K562 (cell line): ENCODE data around the gene EPB41L1. TPM values are rescaled to one million over a fixed set of nuclear protein-coding genes. Genes with fewer than 3 reads are reported as not detected.
A peak's percentile ranks its signal among the peaks of the same experiment; 100 is the strongest.

ENCODE experiments used
- CEBPG ChIP-seq, 3 experiments: fragments of 200-800 bp in 1 of 3; sonication (Bioruptor generic) in 1 of 3; sonication (generic) in 1 of 3; formaldehyde crosslinking in 1 of 3; IDR thresholded peaks in 2 of 3; conservative IDR thresholded peaks in 1 of 3; 2 replicates each; pipeline versions ENCODE4 v1.6.1 to v1.8.0; 2016 to 2022; ENCODE audit warnings: missing compliant biosample characterization in 2 of 3, missing genetic modification characterization in 2 of 3, mild to moderate bottlenecking in 1 of 3, missing genetic modification reagents in 1 of 3
- ESRRA ChIP-seq: fragments of 450-650 bp; IDR thresholded peaks from 2 replicates; pipeline ENCODE4 v1.6.1; 2014; ENCODE audit warnings: low read depth, mild to moderate bottlenecking, moderate library complexity, borderline replicate concordance
- KLF13 ChIP-seq: fragments of 450-650 bp; IDR thresholded peaks from 2 replicates; pipeline ENCODE4 v1.6.1; 2016; ENCODE audit warnings: missing genetic modification characterization, low read depth, mild to moderate bottlenecking, missing compliant biosample characterization, moderate library complexity, borderline replicate concordance
- RERE ChIP-seq: sonication (generic); formaldehyde crosslinking; IDR thresholded peaks from 2 replicates; pipeline ENCODE4 v1.8.0; 2023; ENCODE audit warnings: missing genetic modification reagents, mild to moderate bottlenecking, borderline replicate concordance
- SMAD2 ChIP-seq: fragments of 150-350 bp; IDR thresholded peaks from 2 replicates; pipeline ENCODE4 v1.6.1; 2014; ENCODE audit warnings: low read depth, mild to moderate bottlenecking, low read length
- ZC3H11A ChIP-seq: IDR thresholded peaks from 2 replicates; pipeline ENCODE4 v1.6.1; 2012; ENCODE audit warnings: low read depth, low read length, improper control_type of control experiment
- ZNF586 ChIP-seq: fragments of 450-650 bp; formaldehyde crosslinking; conservative IDR thresholded peaks from 2 replicates; pipeline ENCODE4 v1.4.0; 2020; ENCODE audit warnings: mild to moderate bottlenecking, moderate library complexity
- ZNF77 ChIP-seq: fragments of 250-450 bp; sonication (Bioruptor Pico); IDR thresholded peaks from 2 replicates; pipeline ENCODE4 v1.5.0; 2020
- polyA plus RNA-seq, 8 experiments: library from polyadenylated mRNA; depleted of rRNA in 4 of 8; stranded (reverse) in 5 of 8; unstranded in 3 of 8; fragments of >200 nt; fragmentation: Nextera tagmentation in 2 of 8; fragmentation: Illumina TruSeq in 1 of 8; extraction: Ambion mirVana in 2 of 8; extraction: Trizol in 1 of 8; gene quantifications; 2 replicates each; pipeline versions ENCODE4 v1.2.1 to v1.2.3, GENCODE V29; 2011 to 2014; ENCODE audit warnings: inconsistent platforms in 1 of 8, missing spikeins in 1 of 8
- total RNA-seq, 7 experiments: library from RNA; depleted of rRNA in 6 of 7; stranded (reverse); fragments of >200 nt in 6 of 7; fragmentation: Illumina TruSeq in 2 of 7; extraction: Trizol in 2 of 7; gene quantifications; 2 replicates each; pipeline versions ENCODE4 v1.2.1 to v1.2.3, GENCODE V29; 2011 to 2021; ENCODE audit warnings: low replicate concordance in 1 of 7
- TF ChIP-seq, protein P1 (sequence below): fragments of 450-650 bp; IDR thresholded peaks from 2 replicates; pipeline ENCODE4 v1.6.1; 2018; ENCODE audit warnings: mild to moderate bottlenecking, low read depth; ENCODE audit not compliant: partially characterized antibody
- TF ChIP-seq, protein P2 (sequence below): fragments of 150-350 bp; conservative IDR thresholded peaks from 2 replicates; pipeline ENCODE4 v1.6.1; 2014; ENCODE audit warnings: low read length
- TF ChIP-seq, protein P3 (sequence below): sonication (generic); formaldehyde crosslinking; IDR thresholded peaks from 2 replicates; pipeline ENCODE4 v1.8.0; 2022; ENCODE audit warnings: mild to moderate bottlenecking, missing genetic modification reagents

EPB41L1 gene
- total and polyA plus RNA-seq, 9 of the 15 experiments (the other 6 are each of a cell fraction or from before 2014, with no cell fraction given): 0.11 to 4.3 (median 1.3) TPM

- TF ChIP-seq CEBPG (CRISPR knock-in tag; IDR thresholded peaks at IDR 0.05) (no peak), CEBPG (tag; conservative IDR thresholded peaks at IDR 0.05 in 1 of 2, IDR thresholded peaks at IDR 0.05 in 1 of 2) (no peak), ESRRA (peak; percentile 76), ZC3H11A (no peak), RERE (CRISPR knock-in tag) (no peak), ZNF77 (CRISPR knock-in tag) (no peak), SMAD2 (no peak), ZNF586 (CRISPR knock-in tag) (no peak), KLF13 (tag) (no peak)
- TF ChIP-seq, protein P1, sequence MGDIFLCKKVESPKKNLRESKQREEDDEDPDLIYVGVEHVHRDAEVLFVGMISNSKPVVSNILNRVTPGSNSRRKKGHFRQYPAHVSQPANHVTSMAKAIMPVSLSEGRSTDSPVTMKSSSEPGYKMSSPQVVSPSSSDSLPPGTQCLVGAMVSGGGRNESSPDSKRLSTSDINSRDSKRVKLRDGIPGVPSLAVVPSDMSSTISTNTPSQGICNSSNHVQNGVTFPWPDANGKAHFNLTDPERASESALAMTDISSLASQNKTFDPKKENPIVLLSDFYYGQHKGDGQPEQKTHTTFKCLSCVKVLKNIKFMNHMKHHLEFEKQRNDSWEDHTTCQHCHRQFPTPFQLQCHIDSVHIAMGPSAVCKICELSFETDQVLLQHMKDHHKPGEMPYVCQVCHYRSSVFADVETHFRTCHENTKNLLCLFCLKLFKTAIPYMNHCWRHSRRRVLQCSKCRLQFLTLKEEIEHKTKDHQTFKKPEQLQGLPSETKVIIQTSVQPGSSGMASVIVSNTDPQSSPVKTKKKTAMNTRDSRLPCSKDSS: no peak
- TF ChIP-seq, protein P2, sequence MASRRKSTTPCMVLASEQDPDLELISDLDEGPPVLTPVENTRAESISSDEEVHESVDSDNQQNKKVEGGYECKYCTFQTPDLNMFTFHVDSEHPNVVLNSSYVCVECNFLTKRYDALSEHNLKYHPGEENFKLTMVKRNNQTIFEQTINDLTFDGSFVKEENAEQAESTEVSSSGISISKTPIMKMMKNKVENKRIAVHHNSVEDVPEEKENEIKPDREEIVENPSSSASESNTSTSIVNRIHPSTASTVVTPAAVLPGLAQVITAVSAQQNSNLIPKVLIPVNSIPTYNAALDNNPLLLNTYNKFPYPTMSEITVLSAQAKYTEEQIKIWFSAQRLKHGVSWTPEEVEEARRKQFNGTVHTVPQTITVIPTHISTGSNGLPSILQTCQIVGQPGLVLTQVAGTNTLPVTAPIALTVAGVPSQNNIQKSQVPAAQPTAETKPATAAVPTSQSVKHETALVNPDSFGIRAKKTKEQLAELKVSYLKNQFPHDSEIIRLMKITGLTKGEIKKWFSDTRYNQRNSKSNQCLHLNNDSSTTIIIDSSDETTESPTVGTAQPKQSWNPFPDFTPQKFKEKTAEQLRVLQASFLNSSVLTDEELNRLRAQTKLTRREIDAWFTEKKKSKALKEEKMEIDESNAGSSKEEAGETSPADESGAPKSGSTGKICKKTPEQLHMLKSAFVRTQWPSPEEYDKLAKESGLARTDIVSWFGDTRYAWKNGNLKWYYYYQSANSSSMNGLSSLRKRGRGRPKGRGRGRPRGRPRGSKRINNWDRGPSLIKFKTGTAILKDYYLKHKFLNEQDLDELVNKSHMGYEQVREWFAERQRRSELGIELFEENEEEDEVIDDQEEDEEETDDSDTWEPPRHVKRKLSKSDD: no peak
- TF ChIP-seq, protein P3, sequence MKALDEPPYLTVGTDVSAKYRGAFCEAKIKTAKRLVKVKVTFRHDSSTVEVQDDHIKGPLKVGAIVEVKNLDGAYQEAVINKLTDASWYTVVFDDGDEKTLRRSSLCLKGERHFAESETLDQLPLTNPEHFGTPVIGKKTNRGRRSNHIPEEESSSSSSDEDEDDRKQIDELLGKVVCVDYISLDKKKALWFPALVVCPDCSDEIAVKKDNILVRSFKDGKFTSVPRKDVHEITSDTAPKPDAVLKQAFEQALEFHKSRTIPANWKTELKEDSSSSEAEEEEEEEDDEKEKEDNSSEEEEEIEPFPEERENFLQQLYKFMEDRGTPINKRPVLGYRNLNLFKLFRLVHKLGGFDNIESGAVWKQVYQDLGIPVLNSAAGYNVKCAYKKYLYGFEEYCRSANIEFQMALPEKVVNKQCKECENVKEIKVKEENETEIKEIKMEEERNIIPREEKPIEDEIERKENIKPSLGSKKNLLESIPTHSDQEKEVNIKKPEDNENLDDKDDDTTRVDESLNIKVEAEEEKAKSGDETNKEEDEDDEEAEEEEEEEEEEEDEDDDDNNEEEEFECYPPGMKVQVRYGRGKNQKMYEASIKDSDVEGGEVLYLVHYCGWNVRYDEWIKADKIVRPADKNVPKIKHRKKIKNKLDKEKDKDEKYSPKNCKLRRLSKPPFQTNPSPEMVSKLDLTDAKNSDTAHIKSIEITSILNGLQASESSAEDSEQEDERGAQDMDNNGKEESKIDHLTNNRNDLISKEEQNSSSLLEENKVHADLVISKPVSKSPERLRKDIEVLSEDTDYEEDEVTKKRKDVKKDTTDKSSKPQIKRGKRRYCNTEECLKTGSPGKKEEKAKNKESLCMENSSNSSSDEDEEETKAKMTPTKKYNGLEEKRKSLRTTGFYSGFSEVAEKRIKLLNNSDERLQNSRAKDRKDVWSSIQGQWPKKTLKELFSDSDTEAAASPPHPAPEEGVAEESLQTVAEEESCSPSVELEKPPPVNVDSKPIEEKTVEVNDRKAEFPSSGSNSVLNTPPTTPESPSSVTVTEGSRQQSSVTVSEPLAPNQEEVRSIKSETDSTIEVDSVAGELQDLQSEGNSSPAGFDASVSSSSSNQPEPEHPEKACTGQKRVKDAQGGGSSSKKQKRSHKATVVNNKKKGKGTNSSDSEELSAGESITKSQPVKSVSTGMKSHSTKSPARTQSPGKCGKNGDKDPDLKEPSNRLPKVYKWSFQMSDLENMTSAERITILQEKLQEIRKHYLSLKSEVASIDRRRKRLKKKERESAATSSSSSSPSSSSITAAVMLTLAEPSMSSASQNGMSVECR (CRISPR knock-in tag): no peak
Observed at GRCh38 chr20:36149012-36149411, 5.5 kb upstream of the EPB41L1 start (continued).
